Measurements from ENCODE around the gene LRG1. TPM values are rescaled to one million over a fixed set of nuclear protein-coding genes. Genes with fewer than 3 reads are reported as not detected.

Gene LRG1
- total and polyA plus RNA-seq, 9 of the 15 experiments (the other 6 are each of a cell fraction or from before 2014, with no cell fraction given) = 1.5 to 11.9 (median 8.7) TPM

DNA sequence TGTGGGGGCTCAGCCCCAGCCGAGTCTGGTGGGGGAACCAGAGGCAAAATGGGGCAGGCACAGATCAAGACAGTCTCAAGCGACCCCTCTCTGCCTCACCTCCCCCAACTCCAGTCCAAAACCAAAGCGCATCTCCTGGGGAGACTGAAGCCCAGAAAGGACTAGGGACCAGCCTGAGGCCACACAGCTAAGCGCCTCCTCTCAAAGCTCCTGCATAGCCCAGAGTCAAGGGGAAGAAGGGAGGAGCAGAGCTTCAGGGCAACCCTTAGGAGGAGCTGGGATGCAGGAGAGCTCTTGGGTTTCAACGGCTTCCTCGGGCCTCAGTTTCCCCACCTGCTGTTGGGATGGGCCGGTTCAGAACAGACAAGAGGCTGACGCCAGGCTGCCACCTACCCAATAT, 39.6 kb upstream of the LRG1 start:
- no peaks in the 10 kb centered on the region for H3K79me2 ChIP-seq (ENCODE audit: control insufficient read depth, insufficient read depth, low read length)
- peaks cover 27 to 66% of the 10 kb centered on the region in 2 experiments for H3K4me1 ChIP-seq (replicated peaks in 1 of 2; ENCODE audit: control insufficient read depth in 2 of 2, insufficient read depth in 2 of 2, low read length in 2 of 2)
- H4K20me1 ChIP-seq (replicated peaks; ENCODE audit: control insufficient read depth, insufficient read depth, low read length) = peaks cover 4% of the 10 kb centered on the region
- in situ Hi-C loops (cut with MboI) = loop anchor here (5.0 to 10.0 kb wide), 2 partner anchors 58 to 215 kb away; partner anchors contain the start of genes FEM1A and TNFAIP8L1
- TF ChIP-seq ZNF143 (CRISPR knock-in tag; IDR thresholded peaks at IDR 0.05) = no peak
- TF ChIP-seq HEY1 (CRISPR knock-in tag; IDR thresholded peaks at IDR 0.05; ENCODE audit: borderline replicate concordance) = no peak
- TF ChIP-seq ZFP36 (IDR thresholded peaks at IDR 0.05; ENCODE audit: low read depth, low read length, partially characterized antibody) = peak; percentile 75
- TF ChIP-seq, protein P1, sequence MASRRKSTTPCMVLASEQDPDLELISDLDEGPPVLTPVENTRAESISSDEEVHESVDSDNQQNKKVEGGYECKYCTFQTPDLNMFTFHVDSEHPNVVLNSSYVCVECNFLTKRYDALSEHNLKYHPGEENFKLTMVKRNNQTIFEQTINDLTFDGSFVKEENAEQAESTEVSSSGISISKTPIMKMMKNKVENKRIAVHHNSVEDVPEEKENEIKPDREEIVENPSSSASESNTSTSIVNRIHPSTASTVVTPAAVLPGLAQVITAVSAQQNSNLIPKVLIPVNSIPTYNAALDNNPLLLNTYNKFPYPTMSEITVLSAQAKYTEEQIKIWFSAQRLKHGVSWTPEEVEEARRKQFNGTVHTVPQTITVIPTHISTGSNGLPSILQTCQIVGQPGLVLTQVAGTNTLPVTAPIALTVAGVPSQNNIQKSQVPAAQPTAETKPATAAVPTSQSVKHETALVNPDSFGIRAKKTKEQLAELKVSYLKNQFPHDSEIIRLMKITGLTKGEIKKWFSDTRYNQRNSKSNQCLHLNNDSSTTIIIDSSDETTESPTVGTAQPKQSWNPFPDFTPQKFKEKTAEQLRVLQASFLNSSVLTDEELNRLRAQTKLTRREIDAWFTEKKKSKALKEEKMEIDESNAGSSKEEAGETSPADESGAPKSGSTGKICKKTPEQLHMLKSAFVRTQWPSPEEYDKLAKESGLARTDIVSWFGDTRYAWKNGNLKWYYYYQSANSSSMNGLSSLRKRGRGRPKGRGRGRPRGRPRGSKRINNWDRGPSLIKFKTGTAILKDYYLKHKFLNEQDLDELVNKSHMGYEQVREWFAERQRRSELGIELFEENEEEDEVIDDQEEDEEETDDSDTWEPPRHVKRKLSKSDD (conservative IDR thresholded peaks at IDR 0.05; ENCODE audit: low read length) = no peak
- TF ChIP-seq BCOR (IDR thresholded peaks at IDR 0.05) = peak; percentile 68
- TF ChIP-seq RBM25 (IDR thresholded peaks at IDR 0.05; ENCODE audit: low read depth, low read length, severe bottlenecking) = peak; percentile 33
- no peak overlapping the region for H3K27ac ChIP-seq (ENCODE audit: extremely low read depth, low read depth, low read length)
- ChIA-PET CTCF (ENCODE audit: low intra/inter-chr PET ratio) (no interaction called here), POLR2A (interaction anchor here (1.0 kb wide), 1 partner anchor 8 kb away, joined by 3 read pairs; no protein-coding TSS in a partner anchor)
- H3K9me3 ChIP-seq (replicated peaks; ENCODE audit: control insufficient read depth, insufficient read depth, low read depth, low read length) = no peaks in the 10 kb centered on the region
- ATAC-seq (no peak), DNase-seq (ENCODE audit: extremely low read depth in 1 of 4, low spot score in 3 of 4) (no peak), FAIRE-seq (no peak)
- H3K9ac ChIP-seq (ENCODE audit: insufficient read depth in 1 of 2, low read depth in 2 of 2, low read length in 2 of 2) = no peak overlapping the region
- no peak overlapping the region for H3K4me3 ChIP-seq
- WGBS (ENCODE audit: insufficient coverage, low coverage, missing lambda C conversion rate) = 31% methylated on average over 8 of the region's 8 CpGs
- intact Hi-C loops (cut with micrococcal nuclease) = no loop called here
- BruUV-seq (replicated peaks) = no TSS peak
- no peak overlapping the region for H2AFZ ChIP-seq (ENCODE audit: low read depth, low read length)
- H3K36me3 ChIP-seq (ENCODE audit: control insufficient read depth, insufficient read depth, low read length) = no peaks in the 10 kb centered on the region
- no peaks in the 10 kb centered on the region for H3K27me3 ChIP-seq (ENCODE audit: control insufficient read depth in 2 of 2, insufficient read depth in 2 of 2, low read length in 2 of 2)
- no peaks in the 10 kb centered on the region for H3K9me1 ChIP-seq (ENCODE audit: control insufficient read depth, insufficient read depth, low read length)
- H3K4me2 ChIP-seq (ENCODE audit: insufficient read depth, low read length) = no peak overlapping the region
